ENCODE measurements around the gene CXorf49. TPM values are rescaled to one million over a fixed set of nuclear protein-coding genes. Genes with fewer than 3 reads are reported as not detected.
"Not testable (repeated sequence)": the region's sequence is repeated elsewhere in the genome, so short reads cannot be mapped to it uniquely, and the experiment has no call there.

Gene CXorf49
- total RNA-seq, 2 donors from 2014 or later: not detected

GRCh38 chrX:71671938-71672337, 46.1 kb downstream of the CXorf49 start:
- H3K9ac ChIP-seq (ENCODE audit: low read depth in 2 of 2, low read length in 2 of 2): no peak overlapping the region
- H3K9me3 ChIP-seq: no peaks in the 10 kb centered on the region
- no peak overlapping the region for H3K27ac ChIP-seq
- no peak overlapping the region for H3K4me3 ChIP-seq
- H3K36me3 ChIP-seq: no peaks in the 10 kb centered on the region
- intact Hi-C loops (cut with DNase I): no loop called here
- DNase-seq: no peak
- no peak for TF ChIP-seq CTCF (IDR thresholded peaks at IDR 0.05)
- no peaks in the 10 kb centered on the region for H3K4me1 ChIP-seq
- no peaks in the 10 kb centered on the region for H3K27me3 ChIP-seq

- DNase-seq: no peak
- no peaks in the 10 kb centered on the region for H3K36me3 ChIP-seq
- intact Hi-C loops (cut with DNase I): no loop called here
Observed at GRCh38 chrX:71671043-71671780, 46.9 kb downstream of the CXorf49 start.

GRCh38 chrX:71669947-71670346, 48.1 kb downstream of the CXorf49 start:
- DNase-seq; intact Hi-C loops (cut with DNase I); H3K36me3 ChIP-seq; H3K4me1 ChIP-seq; H3K27ac ChIP-seq; H3K4me3 ChIP-seq; H3K9me3 ChIP-seq; H3K9ac ChIP-seq (ENCODE audit: low read depth in 2 of 2, low read length in 2 of 2); H3K27me3 ChIP-seq: not testable (repeated sequence)
- TF ChIP-seq CTCF (IDR thresholded peaks at IDR 0.05): peak; percentile 18

More at GRCh38 chrX:71671043-71671780, 46.9 kb downstream of the CXorf49 start:
- H3K27me3 ChIP-seq: no peaks in the 10 kb centered on the region
- H3K9me3 ChIP-seq: no peaks in the 10 kb centered on the region
- H3K9ac ChIP-seq (ENCODE audit: low read depth in 2 of 2, low read length in 2 of 2): no peak overlapping the region
- no peak for TF ChIP-seq CTCF (IDR thresholded peaks at IDR 0.05)
- no peak overlapping the region for H3K27ac ChIP-seq
- no peak overlapping the region for H3K4me3 ChIP-seq
- no peaks in the 10 kb centered on the region for H3K4me1 ChIP-seq

- no peak overlapping the region for H3K4me3 ChIP-seq
- intact Hi-C loops (cut with DNase I): no loop called here
- no peak for TF ChIP-seq CTCF (IDR thresholded peaks at IDR 0.05)
- H3K4me1 ChIP-seq: no peaks in the 10 kb centered on the region
- no peak overlapping the region for H3K27ac ChIP-seq
- H3K9ac ChIP-seq (ENCODE audit: low read depth in 2 of 2, low read length in 2 of 2): no peak overlapping the region
- no peaks in the 10 kb centered on the region for H3K9me3 ChIP-seq
- H3K27me3 ChIP-seq: no peaks in the 10 kb centered on the region
- DNase-seq: no peak
- H3K36me3 ChIP-seq: no peaks in the 10 kb centered on the region
Observed at GRCh38 chrX:71669492-71669891, 48.6 kb downstream of the CXorf49 start.

GRCh38 chrX:71668248-71668595, 49.9 kb downstream of the CXorf49 start:
- H3K36me3 ChIP-seq: no peaks in the 10 kb centered on the region
- no peak overlapping the region for H3K9ac ChIP-seq (ENCODE audit: low read depth in 2 of 2, low read length in 2 of 2)
- H3K4me3 ChIP-seq: no peak overlapping the region
- no peak for TF ChIP-seq CTCF (IDR thresholded peaks at IDR 0.05)
- no peak for DNase-seq
- H3K27ac ChIP-seq: no peak overlapping the region
- no peaks in the 10 kb centered on the region for H3K4me1 ChIP-seq
- H3K9me3 ChIP-seq: no peaks in the 10 kb centered on the region
- no peaks in the 10 kb centered on the region for H3K27me3 ChIP-seq
- intact Hi-C loops (cut with DNase I): no loop called here

All from colonic mucosa (tissue), 4 donors.